Epidermal melanocyte (primary cell): Measurements from ENCODE around the gene ZFP82.

Source experiments
- DNase-seq: peaks from one replicate; pipeline ENCODE4 v3.0.0; 2011; ENCODE audit warnings: low spot score; ENCODE audit not compliant: insufficient read length

ZFP82 gene

DNA sequence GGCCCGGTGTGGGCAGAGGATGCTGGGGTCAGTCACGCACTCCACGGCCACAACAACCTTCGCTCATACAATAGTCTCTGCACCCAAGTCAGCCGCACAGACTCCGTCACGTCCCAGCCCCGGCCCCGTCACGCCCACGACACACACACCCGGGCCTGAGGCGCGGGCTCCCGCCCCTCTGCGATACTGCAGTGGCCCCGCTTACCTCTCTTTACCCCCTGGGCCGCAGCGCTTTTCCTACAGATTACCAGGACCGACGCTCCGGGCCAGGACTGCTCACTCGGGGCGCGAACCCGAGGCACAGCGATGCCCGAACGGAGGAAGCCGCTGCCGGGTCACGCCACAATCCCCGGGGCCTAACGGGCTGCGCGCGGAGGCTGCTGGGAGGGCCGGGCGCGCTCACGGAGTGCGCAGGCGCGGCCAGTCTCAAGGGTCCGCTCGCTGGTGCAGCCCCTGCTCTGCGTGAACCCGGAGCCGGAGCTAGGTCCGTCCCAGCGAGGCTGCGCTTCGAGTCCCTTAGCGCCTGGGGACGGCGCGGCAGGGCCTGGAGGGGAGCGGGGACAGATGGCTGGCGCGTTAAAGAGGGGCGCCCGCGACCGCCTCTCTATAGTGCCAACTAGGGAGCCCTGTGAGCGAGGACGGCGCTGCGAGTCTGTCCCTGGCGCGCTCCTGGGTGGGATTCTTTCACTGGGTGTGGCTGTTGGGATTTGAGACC is at the start of gene ZFP82:
Gene ZFP82 (minus strand): TSS at position 358 of the 715 bp plus-strand sequence. CDS start 8,855 bp downstream, outside the sequence.
- DNase-seq = peak; percentile 72

DNA sequence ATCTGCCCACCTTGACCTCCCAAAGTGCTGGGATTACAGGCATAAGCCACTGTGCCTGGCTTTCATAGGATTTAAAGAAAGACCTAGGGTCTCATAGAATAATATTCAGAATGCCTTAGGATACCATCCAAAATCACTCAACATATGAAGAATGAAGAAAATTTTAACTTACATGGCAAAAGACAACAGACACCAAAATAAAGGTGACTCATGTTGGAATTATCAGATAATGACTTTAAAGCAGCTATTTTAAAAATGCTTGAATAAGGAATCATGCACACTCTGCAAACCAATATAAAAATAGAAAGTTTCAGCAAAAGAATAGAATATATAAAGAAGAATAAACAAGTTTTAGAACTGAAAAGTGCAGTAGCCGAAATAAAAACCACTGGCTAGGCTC is 41.6 kb upstream of the ZFP82 start:
- no peak for DNase-seq

DNA sequence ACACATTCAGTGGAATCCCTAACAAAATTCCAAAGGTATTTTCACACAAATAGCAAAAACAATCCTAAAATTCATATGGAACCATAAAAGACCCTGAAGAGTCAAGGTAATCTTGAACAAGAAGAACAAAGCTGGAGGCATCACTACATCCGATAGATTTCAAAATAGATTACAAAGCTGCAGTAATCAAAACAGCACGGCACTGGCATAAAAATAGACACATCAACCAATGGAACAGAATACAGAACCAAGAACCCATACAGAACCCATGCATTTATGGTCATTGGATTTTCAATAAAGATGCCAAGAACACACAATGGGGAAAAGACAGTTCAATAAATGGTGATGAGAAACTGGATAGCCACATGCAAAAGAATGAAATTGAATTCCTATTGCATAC is 38.4 kb upstream of the ZFP82 start:
- no peak for DNase-seq

DNA sequence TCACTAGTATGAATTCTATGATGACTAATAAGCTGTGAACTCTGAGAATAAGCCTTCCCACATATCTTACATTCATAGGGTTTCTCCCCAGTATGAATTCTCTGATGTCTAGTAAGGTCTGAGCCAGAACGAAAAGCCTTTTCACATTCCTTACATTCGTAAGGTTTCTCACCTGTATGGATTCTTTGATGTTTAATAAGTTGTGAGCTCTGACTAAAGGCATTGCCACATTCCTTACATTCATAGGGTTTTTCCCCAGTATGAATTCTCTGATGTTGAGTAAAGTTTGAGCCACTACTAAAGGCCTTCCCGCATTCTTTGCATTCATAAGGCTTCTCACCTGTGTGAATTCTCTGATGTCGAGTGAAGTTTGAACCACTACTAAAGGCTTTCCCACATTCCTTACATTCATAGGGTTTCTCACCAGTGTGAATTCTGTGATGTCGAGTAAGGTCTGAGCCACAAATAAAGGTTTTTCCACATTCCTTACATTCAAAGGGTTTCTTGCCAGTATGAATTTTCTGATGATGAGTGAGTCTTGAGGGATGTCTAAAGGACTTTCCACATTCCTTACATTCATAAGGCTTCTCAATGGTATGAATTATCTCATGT is 30.7 kb upstream of the ZFP82 start:
- no peak for DNase-seq

DNA sequence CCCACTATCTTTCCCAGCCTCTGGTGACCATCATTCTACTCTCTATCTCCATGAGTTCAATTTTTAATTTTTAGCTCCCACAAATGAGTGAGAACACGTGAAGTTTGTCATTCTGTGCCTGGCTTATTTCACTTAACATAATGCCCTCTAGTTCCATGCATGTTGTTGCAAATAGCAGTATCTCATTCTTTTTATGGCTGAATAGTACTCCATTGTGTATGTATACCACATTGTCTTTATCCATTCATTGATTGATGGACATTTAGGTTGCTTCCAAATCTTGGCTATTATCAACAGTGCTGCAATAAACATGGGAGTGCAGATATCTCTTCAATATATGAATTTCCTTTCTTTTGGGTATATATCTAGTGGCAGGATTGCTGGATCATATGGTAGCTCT is 22.9 kb upstream of the ZFP82 start:
- DNase-seq = no peak

DNA sequence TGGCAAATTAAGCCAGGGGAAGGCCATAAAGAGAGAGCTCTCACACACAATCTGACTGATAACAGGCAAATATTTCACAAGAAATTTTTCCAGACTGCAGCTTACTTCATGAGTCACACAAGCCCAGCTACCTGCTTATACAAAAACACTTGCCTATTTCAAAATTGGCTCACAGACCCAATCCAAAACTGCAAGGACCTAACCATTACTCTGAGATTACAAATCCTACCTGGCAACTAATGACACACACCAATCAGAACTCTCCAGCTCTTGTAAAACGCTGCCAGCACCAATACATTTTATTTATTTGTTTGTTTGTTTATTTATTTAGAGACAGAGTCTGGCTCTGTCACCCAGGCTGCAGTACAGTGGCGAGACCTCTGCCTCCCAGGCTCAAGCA is 18.1 kb upstream of the ZFP82 start:
- no peak for DNase-seq

DNA sequence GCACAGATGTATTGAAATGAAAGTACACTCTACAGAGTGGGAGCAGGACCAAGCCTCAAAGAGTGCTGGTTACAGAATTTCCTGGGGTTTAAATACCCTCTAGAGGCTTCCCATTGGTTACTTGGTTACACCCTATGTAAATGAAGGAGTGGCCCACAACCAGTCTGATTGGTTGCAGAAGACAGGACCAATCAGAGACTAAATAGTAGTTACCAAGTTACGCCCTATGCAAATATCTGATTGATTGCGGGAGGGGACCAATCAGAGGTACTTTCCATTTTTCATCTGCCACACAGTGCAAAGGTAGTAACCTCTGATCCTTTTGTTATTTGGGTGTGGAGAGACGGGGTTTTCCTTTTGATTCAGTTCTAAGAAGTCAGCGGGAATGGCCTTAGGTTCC is 5.5 kb upstream of the ZFP82 start:
- DNase-seq = no peak

DNA sequence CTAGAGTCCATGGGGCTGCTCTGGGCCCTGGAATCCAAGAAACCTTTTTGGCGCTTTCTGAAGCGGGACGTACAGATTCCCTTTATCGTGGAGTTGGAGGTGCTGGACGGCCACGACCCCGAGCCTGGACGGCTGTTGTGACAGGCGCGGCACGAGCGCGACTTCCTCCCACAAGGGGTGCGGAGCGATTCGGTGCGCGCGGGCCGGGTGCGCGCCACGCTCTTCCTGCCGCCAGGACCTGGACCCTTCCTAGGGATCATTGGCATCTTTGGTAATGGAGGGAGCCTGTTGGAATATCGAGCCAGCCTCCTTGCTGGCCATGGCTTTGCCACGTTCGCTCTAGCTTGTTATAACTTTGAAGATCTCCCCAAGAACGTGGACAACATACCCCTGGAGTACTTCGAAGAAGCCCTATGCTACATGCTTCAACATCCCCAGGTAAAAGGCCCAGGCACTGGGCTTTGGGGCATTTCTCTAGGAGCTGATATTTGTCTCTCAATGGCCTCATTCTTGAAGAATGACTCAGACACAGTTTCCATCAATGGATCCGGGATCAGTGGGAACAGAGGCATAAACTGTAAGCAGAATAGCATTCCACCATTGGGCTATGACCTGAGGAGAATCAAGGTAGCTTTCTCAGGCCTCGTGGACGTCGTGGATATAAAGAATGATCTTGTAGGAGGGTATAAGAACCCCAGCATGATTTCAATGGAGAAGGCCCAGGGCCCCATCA is 3.5 kb upstream of the ZFP82 start:
- no peak for DNase-seq

DNA sequence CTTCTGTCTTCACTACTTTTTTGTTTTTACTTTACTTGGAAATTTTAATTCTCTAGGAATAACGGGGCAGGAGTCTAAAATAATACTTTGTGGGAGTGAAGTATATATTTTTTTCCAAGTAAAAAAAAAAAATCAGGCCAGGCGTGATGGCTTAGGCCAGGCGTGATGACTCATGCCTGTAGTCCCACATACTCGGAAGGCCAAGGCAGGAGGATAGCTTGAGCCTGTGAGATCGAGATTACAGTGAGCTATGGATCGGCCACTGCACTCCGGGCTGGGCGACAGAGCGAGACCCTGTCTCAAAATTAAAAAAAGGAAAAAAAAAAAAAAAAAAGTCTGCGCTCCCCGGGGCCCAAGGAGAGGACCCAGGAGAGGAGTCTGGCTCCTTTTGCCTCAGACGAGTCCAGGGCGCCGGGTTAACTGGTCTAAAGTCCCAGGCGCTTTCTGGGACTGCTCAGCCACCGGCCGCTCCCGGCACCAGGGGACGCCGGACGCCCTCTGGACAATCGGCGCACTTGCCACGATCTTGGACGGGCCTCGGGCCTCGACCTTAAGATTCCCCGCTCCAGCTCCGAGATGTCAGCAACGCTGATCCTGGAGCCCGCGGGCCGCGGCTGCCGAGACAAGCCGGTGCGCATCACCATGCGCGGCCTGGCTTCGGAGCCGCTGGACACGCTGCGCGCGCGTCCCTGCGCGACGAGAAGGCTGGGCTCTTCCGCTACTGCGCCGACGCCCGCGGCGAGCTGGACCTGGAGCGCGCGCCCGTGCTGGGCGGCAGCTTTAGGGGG is 2.7 kb upstream of the ZFP82 start:
- no peak for DNase-seq

DNA sequence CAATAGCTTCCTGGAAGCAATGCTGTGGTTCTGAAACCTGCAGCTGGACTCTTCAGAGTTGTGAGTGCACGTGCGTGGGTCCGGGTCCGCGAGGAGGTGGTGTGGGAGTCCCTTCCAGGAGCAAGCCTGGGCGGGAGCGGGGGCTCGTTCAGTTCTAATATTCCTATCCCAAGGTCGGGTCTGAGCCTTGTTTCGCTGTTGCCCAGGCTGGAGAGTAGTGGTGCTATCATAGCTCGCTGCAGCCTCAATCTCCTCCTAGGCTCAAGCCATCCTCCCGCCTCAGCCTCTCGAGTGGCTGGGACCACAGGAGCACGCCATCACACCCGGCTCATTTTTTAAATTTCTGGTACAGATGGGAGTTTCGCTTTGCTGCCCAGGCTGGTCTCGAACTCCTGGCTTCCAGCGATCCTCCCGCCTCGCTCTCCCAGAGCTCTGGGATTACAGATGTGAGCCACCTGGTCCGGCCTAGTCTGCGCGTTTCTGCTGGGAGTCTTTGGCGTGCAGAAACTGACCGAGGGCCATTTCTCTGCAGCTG is 625 bp downstream of the ZFP82 start:
- DNase-seq = no peak

DNA sequence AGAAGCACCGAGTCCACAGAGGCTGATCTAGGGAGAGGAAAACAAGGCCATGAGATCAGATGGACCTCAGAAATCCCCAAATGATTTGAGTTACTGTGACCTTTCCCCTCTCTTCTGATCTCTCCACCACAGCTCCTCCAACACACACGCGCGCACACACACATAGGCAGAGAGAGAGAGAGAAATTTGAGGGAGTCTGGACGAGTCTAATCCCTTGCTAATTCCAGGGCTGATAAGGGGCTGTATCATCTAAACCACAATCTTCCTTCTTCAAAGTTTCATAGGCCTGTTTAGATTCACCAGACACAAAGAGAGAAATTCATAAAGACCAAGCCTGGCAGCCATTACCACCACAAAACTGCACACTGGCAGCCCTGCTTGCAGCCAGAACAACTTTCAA is 8.6 kb downstream of the ZFP82 start:
- no peak for DNase-seq

DNA sequence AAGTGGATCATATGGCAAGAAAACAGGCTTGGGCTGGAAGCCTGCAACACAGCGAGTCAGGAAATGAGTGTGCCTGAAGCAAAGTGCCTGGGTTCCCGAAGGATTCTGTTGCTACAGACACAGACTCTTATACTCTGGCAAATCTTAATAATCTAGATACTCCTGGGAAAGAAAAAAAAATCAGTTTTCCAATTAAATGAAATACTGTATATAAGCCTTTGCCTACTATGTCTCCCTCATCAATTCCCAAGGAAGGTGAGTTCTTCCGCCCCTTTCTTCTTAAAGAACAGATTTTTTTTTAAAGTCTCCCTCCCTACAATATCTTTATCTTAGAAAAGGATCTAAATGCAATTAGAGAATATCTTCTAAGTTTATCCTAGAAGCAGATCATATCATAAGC is 10.3 kb downstream of the ZFP82 start:
- DNase-seq = no peak

DNA sequence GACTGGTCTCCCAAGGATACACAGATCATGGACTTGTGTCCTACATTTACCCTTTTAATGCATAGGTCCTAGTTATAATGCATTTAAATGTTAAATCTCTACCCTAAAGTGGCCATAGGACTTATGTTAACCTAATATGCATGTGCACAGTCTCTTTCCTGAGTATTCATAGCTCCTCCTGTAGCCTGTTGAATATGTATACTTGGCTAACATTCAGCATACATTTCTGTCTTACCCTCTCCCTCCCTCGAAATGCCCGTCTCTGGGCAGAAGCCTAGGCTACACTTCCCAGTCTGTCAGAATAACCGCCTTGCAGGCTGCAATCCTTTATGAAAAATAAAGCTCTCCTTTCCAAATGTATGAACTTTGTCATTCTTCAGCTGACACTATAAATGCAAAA is 13.9 kb downstream of the ZFP82 start:
- no peak for DNase-seq

DNA sequence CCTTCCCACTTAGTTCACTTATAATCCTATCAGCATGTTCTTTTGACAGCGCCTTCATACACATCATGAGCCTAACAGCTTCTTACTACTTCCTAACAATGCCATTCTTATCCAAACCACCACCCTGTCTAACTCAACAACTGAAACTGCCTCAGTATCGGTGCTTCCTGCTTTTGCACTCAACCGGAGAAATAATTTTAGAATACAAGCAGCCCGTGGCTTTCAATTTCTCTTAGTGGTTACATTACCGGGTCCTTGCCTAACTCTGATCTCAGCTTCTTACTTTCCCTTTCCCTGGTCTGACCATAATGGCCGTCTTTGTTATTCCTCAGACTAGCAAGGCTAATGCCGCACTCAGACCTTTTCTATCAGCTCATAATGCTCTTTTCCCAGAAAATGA is 17.0 kb downstream of the ZFP82 start:
- DNase-seq = no peak

DNA sequence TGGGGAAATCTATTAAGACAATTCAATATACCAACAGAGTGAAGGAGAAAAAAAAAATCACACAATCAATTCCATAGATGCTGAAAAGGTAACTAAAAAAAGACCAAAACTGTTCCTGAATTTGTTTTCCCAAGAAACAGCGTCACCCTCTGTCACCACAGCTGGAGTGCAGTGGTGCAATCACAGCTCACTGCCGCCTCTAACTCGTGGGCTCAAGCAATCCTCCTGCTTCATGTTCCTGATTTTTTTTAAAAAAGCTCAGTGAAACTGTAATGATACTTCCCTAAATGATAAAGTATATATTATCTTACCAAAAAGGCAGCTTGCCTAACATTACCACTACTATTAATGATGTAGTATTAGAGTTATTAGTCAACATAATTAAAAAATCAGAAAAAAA is 19.9 kb downstream of the ZFP82 start:
- no peak for DNase-seq

DNA sequence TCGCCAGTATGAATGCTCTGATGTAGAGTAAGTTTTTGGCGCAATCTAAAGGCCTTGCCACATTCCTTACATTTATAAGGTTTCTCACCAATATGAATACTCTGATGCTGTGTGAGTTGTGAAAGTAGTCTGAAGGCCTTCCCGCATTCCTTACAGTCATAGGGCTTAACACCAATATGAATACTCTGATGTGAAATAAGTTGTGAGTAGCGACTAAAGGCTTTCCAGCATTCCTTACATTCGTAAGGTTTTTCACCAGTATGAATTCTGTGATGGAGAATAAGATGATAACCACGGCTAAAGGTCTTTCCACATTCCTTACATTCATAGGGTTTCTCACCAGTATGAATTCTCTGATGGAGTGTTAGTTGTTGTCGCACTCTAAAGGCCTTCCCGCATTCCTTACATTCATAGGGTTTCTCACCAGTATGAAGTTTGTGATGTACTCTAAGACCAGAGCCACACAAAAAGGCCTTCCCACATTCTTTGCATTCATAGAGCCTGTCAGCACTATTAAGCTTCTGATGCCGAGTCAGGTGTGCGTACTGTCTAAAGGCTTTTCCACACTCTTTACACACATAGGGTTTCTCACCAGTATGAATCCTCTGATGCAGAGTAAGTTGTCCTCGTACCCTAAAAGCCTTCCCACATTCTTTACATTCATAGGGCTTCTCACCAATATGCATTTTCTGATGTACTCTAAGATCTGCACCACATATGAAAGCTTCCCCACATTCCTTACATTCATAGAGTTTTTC is 25.3 kb downstream of the ZFP82 start:
- DNase-seq = no peak

DNA sequence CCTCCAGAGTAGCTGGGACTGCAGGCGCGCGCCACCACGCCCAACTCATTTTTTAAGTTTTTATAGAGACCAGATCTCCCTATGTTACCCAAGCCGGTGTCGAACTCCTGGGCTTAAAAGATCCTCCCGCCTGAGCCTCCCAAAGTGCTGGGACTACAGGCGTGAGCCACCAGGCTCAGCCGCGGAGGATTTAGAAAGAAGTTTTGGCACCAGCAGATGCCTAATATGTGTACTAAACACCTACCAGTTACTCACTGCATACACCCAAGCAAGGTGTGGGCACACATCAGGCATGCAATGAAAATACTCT is 39.0 kb downstream of the ZFP82 start:
- DNase-seq = no peak

DNA sequence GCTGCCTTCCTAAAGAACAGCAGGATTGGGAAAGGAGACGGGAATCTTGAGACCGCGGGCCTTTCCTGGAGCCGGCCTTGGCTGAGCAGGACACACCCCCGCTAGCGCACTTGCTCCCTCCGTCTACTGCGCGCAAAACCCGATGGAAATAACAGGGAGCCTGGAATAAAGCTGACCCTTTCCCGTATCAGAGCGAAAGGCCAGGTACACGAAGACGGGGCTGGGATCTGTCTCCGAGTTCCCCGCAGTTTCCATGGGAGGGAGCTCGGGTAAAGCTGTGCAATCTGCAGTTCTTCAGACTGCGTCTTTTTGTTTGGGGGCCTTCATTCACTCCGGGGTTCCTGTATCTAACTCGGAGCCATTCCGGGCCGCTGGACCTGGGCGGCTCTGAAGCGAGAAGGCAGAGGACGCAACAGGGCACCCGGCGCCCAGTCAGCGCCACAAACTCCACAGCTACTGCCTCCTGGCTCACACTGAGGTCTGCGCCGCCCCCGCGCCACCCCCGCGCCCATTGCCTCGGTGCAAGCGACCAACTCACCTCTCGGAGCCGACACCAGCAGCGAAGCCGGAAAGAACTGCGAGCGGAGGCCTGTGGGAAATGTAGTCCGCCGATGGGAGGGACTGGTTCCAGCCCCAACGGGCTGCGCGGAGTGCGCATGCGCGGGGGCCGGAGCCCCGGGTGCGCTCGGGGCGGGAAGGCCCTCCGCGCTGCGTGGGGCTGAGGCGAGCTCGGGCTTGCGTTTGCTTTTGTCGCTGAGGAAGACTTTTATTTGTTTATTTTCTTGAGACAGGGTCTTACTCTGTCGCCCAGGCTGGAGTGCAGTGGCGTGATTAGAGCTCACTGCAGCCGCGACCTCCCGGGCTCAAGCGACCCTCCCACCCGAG is 39.6 kb downstream of the ZFP82 start, which contains the start of gene ZFP14:
Gene ZFP14 (minus strand): TSS at position 577 of the 885 bp plus-strand sequence. CDS start 11,309 bp downstream, outside the sequence.
- peak; percentile 96 for DNase-seq

DNA sequence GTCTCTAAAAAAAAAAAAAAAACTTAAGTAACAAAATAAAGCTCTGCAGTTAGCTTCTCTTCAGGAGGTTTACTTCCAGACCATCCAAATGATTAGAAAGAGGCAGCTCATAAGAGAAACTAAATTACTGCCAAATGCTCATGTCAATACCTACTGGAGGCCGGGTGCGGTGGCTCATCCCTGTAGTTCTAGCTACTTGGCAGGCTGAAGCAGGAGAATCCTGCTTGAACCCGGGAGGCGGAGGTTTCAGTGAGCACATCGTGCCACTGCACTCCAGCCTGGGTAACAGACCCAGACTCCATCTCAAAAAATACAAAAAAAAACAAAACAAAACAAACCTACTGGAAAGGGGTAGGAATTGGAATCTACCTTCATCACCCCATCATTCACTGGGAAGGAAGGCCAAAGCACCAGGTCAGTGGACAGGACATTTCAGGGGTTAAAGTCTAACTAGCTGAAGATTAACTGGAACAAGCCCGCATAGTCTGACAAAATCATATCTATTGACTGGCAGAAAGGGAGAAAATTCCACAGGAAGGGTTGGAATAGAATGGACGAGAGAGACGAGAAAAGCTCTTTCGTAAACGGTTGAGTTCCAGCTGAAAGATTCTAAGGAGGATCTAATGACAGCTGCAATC is 40.8 kb downstream of the ZFP82 start:
- DNase-seq = no peak
